Measurements from ENCODE around the gene TRPM1. TPM values are rescaled to one million over a fixed set of nuclear protein-coding genes. Genes with fewer than 3 reads are reported as not detected.

Gene TRPM1
- not detected for total RNA-seq
- polyA plus RNA-seq: under 1 TPM in 1 of 2 donors, not detected in 1; 0.12 TPM
- long read RNA-seq, donor 1: 0 reads
- long read RNA-seq, donor 2: 0 reads
- long read RNA-seq, donor 3: 0 reads

- Histone ChIP-seq H3K27me3 (no peaks in the 10 kb centered on the region), H3K9me3 (no peaks in the 10 kb centered on the region), H3K36me3 (no peaks in the 10 kb centered on the region), H3K4me3 (no peak within 1 kb of the TSS), H3K27ac (no peak within 1 kb of the TSS), H3K4me1 (ENCODE audit: insufficient read depth) (no peaks in the 10 kb centered on the region)
- WGBS, 3 donors: 95 to 97% (median 95%) methylated on average over 5 of the region's 5 CpGs
- no peak for TF ChIP-seq POLR2A (IDR thresholded peaks at IDR 0.05)
- TF ChIP-seq CTCF (IDR thresholded peaks at IDR 0.05): no peak
- no peak for TF ChIP-seq EP300 (IDR thresholded peaks at IDR 0.05)
- intact Hi-C loops (cut with DNase I): no loop called here
- DNase-seq: no peak
Measured at GRCh38 chr15:31101262-31102038, at the start of gene TRPM1. TSS of gene TRPM1 (minus strand) at chr15:31101725. CDS start at chr15:31081355, 20,370 bp downstream.

GRCh38 chr15:31150732-31151231, 49.3 kb upstream of the TRPM1 start:
- DNase-seq: no peak
- Histone ChIP-seq H3K4me1 (ENCODE audit: insufficient read depth) (no peaks in the 10 kb centered on the region), H3K27ac (no peak overlapping the region), H3K9me3 (no peaks in the 10 kb centered on the region), H3K36me3 (no peaks in the 10 kb centered on the region), H3K4me3 (no peak overlapping the region), H3K27me3 (no peaks in the 10 kb centered on the region)
- WGBS, 3 donors: 76 to 84% (median 84%) methylated on average over 9 of the region's 9 CpGs
- intact Hi-C loops (cut with DNase I): no loop called here
- TF ChIP-seq CTCF (IDR thresholded peaks at IDR 0.05) (no peak), EP300 (IDR thresholded peaks at IDR 0.05) (no peak), POLR2A (IDR thresholded peaks at IDR 0.05) (no peak)

GRCh38 chr15:31149987-31150386, 48.5 kb upstream of the TRPM1 start:
- 90 to 95% (median 92%) methylated on average over 4 of the region's 4 CpGs for WGBS, 3 donors
- no peak for TF ChIP-seq EP300 (IDR thresholded peaks at IDR 0.05)
- TF ChIP-seq POLR2A (IDR thresholded peaks at IDR 0.05): no peak
- TF ChIP-seq CTCF (IDR thresholded peaks at IDR 0.05): no peak
- Histone ChIP-seq H3K4me1 (ENCODE audit: insufficient read depth) (no peaks in the 10 kb centered on the region), H3K4me3 (no peak overlapping the region), H3K27me3 (no peaks in the 10 kb centered on the region), H3K27ac (no peak overlapping the region), H3K9me3 (no peaks in the 10 kb centered on the region), H3K36me3 (no peaks in the 10 kb centered on the region)
- intact Hi-C loops (cut with DNase I): no loop called here
- DNase-seq: no peak

GRCh38 chr15:31149088-31149505, 47.6 kb upstream of the TRPM1 start:
- no peaks in the 10 kb centered on the region for H3K9me3 ChIP-seq
- intact Hi-C loops (cut with DNase I): no loop called here
- no peak overlapping the region for H3K4me3 ChIP-seq
- H3K27ac ChIP-seq: no peak overlapping the region
- DNase-seq: no peak
- H3K4me1 ChIP-seq (ENCODE audit: insufficient read depth): no peaks in the 10 kb centered on the region
- TF ChIP-seq EP300 (IDR thresholded peaks at IDR 0.05): no peak
- no peaks in the 10 kb centered on the region for H3K36me3 ChIP-seq
- 45 to 54% (median 46%) methylated on average over 6 of the region's 6 CpGs for WGBS, 3 donors
- no peaks in the 10 kb centered on the region for H3K27me3 ChIP-seq
